Fibroblast of skin of right quadriceps (primary cell): Measurements from ENCODE around the gene GTF2I.
"Not testable (repeated sequence)": the region's sequence is repeated elsewhere in the genome, so short reads cannot be mapped to it uniquely, and the experiment has no call there.

ENCODE experiments used
- DNase-seq: peaks from one replicate; pipeline ENCODE4 v3.0.0-alpha.2; 2013

Gene GTF2I

GRCh38 chr7:74656837-74657691 is 454 bp upstream of the GTF2I start:
- DNase-seq, result peak; percentile 98

GRCh38 chr7:74658178-74659004 is 873 bp downstream of the GTF2I start:
- peak; percentile 94 for DNase-seq

GRCh38 chr7:74660202-74660601 is 2.7 kb downstream of the GTF2I start:
- DNase-seq, result not testable (repeated sequence)

- peak; percentile 22 for DNase-seq
Measured at GRCh38 chr7:74661836-74662794, 4.6 kb downstream of the GTF2I start.

GRCh38 chr7:74665296-74665938 is 7.9 kb downstream of the GTF2I start:
- DNase-seq, result no peak

- DNase-seq, result not testable (repeated sequence)
Measured at GRCh38 chr7:74667013-74667412, 9.5 kb downstream of the GTF2I start.

- not testable (repeated sequence) for DNase-seq
Measured at GRCh38 chr7:74667520-74667919, 10.0 kb downstream of the GTF2I start.

GRCh38 chr7:74671602-74672001 is 14.1 kb downstream of the GTF2I start:
- DNase-seq, result no peak

- DNase-seq, result no peak
Measured at GRCh38 chr7:74672343-74672915, 14.9 kb downstream of the GTF2I start.

GRCh38 chr7:74674166-74674565 is 16.6 kb downstream of the GTF2I start:
- DNase-seq, result no peak

GRCh38 chr7:74682829-74683228 is 25.3 kb downstream of the GTF2I start:
- DNase-seq, result no peak

- DNase-seq, result no peak
Measured at GRCh38 chr7:74683799-74684198, 26.3 kb downstream of the GTF2I start.

- DNase-seq, result no peak
Measured at GRCh38 chr7:74684473-74684872, 27.0 kb downstream of the GTF2I start.

GRCh38 chr7:74684921-74685320 is 27.4 kb downstream of the GTF2I start:
- DNase-seq, result no peak

GRCh38 chr7:74690474-74690873 is 33.0 kb downstream of the GTF2I start:
- no peak for DNase-seq

- not testable (repeated sequence) for DNase-seq
Measured at GRCh38 chr7:74704419-74704818, 46.9 kb downstream of the GTF2I start.

- DNase-seq, result no peak
Measured at GRCh38 chr7:74707238-74707637, 49.7 kb downstream of the GTF2I start.

- DNase-seq, result no peak
Measured at GRCh38 chr7:74708569-74709275, 51.2 kb downstream of the GTF2I start.

- no peak for DNase-seq
Measured at GRCh38 chr7:74709880-74710671, 52.6 kb downstream of the GTF2I start.

- DNase-seq, result no peak
Measured at GRCh38 chr7:74713567-74713966, 56.0 kb downstream of the GTF2I start.
